ENCODE results near the gene KCNG2.

The KCNG2 gene

DNA sequence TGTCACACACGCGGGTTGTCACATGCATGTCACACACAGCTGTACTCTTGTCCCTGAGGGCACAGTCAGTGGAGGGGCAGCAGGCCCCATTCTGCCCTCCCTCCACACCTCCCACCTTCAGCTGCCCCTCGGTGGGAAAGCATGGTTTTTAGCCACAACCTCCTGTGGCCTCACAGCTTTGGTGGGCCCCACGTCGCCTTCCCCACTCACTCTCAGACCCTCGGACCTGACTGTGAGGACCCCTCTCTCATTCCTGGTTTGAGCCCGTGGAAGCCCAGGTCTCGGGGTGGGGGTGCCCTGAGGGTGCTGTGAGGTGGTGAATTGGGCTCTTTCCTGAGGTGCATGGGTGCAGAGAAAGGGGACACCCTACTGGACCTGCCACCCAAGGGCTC, 19.9 kb downstream of the KCNG2 start:
- POLR2A ChIA-PET: no interaction called here
- TF ChIP-seq, protein P1, sequence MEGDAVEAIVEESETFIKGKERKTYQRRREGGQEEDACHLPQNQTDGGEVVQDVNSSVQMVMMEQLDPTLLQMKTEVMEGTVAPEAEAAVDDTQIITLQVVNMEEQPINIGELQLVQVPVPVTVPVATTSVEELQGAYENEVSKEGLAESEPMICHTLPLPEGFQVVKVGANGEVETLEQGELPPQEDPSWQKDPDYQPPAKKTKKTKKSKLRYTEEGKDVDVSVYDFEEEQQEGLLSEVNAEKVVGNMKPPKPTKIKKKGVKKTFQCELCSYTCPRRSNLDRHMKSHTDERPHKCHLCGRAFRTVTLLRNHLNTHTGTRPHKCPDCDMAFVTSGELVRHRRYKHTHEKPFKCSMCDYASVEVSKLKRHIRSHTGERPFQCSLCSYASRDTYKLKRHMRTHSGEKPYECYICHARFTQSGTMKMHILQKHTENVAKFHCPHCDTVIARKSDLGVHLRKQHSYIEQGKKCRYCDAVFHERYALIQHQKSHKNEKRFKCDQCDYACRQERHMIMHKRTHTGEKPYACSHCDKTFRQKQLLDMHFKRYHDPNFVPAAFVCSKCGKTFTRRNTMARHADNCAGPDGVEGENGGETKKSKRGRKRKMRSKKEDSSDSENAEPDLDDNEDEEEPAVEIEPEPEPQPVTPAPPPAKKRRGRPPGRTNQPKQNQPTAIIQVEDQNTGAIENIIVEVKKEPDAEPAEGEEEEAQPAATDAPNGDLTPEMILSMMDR (IDR thresholded peaks at IDR 0.05; ENCODE audit: insufficient read depth, low read length, missing control alignments): no peak
- no peak overlapping the region for H3K4me3 ChIP-seq (ENCODE audit: low read depth, low read length)
- no peak for DNase-seq (ENCODE audit: low read depth, low spot score)
- CTCF ChIA-PET: no interaction called here

DNA sequence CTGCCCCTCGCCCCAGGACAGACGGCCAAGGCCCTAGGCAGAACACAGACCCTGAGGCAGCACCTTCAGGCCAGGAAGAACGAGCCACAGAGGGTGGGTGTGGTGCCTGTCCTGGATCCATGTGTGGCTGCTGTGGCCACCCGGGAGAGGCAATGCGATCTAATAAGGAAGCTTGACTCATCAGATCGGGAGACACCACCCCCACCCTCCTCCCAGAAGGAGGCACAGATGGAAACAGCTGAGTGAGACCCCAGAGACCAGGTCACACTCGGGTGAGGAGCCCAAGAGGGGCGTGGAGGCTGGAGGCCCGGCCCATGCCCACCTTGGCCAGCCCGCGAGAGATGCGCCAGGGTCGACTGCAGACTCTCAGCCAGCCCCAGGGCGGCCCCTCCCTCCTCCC, 20.3 kb downstream of the KCNG2 start:
- ChIA-PET CTCF (no interaction called here), POLR2A (no interaction called here)
- TF ChIP-seq, protein P1 (IDR thresholded peaks at IDR 0.05; ENCODE audit: insufficient read depth, low read length, missing control alignments): no peak
- H3K4me3 ChIP-seq (ENCODE audit: low read depth, low read length): no peak overlapping the region
- no peak for DNase-seq (ENCODE audit: low read depth, low spot score)

DNA sequence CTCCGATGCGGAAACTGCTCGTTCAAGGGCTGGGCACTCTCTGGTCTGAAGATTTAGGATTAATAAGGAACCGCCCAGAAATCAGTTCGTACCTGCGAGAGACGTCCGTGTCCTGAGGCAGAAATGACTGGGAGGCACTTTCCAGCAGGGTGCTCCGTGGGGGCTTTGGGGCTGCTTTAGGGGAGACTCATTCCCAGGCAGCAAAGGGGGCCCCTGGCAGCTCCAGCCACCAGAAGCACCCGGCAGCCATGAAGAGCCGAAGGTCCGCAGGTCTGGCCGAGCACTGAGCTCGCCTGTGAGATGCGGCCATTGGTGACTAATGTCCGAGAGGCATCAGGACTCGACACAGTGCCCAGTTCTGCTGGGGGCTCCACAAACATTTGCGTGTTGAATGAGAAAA, 20.9 kb downstream of the KCNG2 start:
- TF ChIP-seq, protein P1 (IDR thresholded peaks at IDR 0.05; ENCODE audit: insufficient read depth, low read length, missing control alignments): no peak
- CTCF ChIA-PET: no interaction called here
- H3K4me3 ChIP-seq (ENCODE audit: low read depth, low read length): no peak overlapping the region
- POLR2A ChIA-PET: no interaction called here
- no peak for DNase-seq (ENCODE audit: low read depth, low spot score)

DNA sequence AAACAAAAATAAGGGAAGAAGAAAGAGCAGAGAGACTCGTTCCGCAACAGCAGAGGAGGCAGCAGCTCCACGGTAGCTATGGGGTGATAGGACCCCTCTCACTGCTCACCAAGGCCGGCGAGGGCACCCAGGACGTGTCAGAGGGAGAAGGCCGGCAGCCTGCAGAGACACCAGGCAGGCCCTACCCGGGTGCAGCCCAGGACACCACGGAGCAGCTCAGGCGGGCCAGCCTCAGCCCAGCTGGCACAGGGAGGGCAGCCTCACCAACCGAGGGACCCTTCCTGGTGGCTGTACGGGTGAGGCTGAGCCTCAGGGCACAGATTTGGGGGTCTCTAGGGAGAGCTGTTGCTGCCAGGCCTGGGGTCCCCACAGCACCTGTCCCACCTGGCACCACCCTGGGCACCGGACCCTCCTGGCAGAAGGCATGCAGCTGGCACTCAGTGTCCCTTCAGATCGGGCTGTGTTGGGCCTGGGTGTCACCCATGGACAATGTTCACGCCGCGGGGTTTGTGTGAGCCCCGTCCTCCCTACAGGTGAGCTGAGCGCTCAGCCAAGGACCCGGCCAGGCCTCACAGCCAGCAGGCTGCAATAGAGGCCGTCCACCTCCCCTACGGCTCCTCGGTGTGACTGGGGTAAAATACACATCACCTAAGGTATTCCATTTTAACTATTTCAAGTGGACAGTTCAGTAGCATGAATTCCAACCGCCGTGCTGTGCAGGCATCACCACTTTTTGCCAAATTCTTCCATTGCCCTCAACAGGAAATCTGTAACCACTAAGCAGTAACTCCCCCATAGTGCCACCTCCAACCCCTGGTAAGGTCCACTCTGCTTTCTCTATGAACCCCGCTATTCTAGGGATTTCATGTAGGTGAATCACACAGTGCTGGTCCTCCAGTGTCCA, 21.6 kb downstream of the KCNG2 start:
- no peak overlapping the region for H3K4me3 ChIP-seq (ENCODE audit: low read depth, low read length)
- DNase-seq (ENCODE audit: low read depth, low spot score): no peak
- ChIA-PET POLR2A (no interaction called here), CTCF (no interaction called here)
- TF ChIP-seq, protein P1 (IDR thresholded peaks at IDR 0.05; ENCODE audit: insufficient read depth, low read length, missing control alignments): no peak

DNA sequence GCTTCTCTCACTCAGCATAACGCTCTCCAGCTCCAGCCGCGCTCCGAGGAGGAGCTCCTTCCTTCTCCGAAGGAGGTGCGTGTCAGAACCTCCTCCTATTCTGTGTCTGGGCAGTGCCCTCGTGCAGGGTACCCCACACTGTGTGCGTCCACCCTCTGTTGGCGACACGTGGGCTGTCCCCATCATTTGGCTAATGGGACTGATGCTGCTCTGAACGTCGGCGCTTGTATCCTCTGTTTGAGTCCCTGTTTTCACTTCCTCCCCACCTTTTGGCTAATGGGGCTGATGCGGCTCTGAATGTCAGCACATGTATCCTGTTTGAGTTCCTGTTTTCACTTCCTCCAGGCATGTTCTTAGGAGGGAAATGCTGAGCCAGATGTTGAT, 22.2 kb downstream of the KCNG2 start:
- POLR2A ChIA-PET: no interaction called here
- TF ChIP-seq, protein P1 (IDR thresholded peaks at IDR 0.05; ENCODE audit: insufficient read depth, low read length, missing control alignments): no peak
- CTCF ChIA-PET: no interaction called here
- DNase-seq (ENCODE audit: low read depth, low spot score): no peak
- no peak overlapping the region for H3K4me3 ChIP-seq (ENCODE audit: low read depth, low read length)

DNA sequence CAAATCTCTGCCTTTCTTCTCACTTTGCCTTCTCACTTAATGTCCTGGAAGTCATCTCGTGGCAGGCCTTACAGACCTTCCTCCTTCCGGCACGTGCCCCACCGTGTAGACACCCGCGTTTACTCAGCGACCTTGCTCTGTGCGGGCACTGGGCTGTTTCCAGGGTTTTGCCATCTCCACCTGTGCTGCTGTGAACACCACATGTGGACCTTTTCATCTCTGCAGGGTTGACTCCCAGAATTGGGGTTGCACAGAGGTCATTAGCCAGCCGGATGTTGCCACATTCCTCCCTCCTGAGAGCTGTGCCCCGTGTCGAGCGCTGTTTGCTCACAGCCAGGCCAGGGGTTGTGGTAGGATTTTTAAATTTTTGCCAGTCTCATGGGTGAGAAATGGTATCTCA, 25.4 kb downstream of the KCNG2 start:
- POLR2A ChIA-PET: no interaction called here
- no peak overlapping the region for H3K4me3 ChIP-seq (ENCODE audit: low read depth, low read length)
- CTCF ChIA-PET: no interaction called here
- TF ChIP-seq, protein P1 (IDR thresholded peaks at IDR 0.05; ENCODE audit: insufficient read depth, low read length, missing control alignments): no peak
- no peak for DNase-seq (ENCODE audit: low read depth, low spot score)
